ENCODE data around the gene PLXNA4.

The PLXNA4 gene

DNA sequence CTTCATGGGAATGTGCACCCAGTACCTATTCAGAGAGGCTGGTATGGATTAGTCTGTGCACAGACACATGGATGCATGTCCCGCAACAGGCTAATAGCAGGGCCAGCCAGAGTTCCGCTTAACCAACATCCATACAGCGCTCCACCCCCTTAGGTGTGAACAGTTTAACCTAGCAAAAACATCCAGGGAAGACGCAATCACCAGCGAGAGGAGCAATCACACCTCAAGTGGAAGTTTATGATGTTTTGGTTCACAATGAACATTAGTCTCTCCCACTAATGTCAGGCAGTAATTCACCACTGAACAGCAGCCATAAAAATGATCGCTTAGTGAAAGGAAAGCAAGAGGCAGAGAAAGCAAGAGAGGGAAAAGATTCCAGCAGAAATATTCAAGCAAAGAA lies 91.1 kb downstream of the PLXNA4 start (continued):
- TF ChIP-seq ZNF48 (tag by site-specific recombination; IDR thresholded peaks at IDR 0.05) (no peak), ZNF610 (tag by site-specific recombination; IDR thresholded peaks at IDR 0.05; ENCODE audit: borderline replicate concordance) (peak; percentile 92), ZFP3 (tag by site-specific recombination; IDR thresholded peaks at IDR 0.05; ENCODE audit: low read depth) (no peak)
- TF ChIP-seq, protein P1, sequence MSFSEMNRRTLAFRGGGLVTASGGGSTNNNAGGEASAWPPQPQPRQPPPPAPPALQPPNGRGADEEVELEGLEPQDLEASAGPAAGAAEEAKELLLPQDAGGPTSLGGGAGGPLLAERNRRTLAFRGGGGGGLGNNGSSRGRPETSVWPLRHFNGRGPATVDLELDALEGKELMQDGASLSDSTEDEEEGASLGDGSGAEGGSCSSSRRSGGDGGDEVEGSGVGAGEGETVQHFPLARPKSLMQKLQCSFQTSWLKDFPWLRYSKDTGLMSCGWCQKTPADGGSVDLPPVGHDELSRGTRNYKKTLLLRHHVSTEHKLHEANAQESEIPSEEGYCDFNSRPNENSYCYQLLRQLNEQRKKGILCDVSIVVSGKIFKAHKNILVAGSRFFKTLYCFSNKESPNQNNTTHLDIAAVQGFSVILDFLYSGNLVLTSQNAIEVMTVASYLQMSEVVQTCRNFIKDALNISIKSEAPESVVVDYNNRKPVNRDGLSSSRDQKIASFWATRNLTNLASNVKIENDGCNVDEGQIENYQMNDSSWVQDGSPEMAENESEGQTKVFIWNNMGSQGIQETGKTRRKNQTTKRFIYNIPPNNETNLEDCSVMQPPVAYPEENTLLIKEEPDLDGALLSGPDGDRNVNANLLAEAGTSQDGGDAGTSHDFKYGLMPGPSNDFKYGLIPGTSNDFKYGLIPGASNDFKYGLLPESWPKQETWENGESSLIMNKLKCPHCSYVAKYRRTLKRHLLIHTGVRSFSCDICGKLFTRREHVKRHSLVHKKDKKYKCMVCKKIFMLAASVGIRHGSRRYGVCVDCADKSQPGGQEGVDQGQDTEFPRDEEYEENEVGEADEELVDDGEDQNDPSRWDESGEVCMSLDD (tag by site-specific recombination; IDR thresholded peaks at IDR 0.05): no peak

DNA sequence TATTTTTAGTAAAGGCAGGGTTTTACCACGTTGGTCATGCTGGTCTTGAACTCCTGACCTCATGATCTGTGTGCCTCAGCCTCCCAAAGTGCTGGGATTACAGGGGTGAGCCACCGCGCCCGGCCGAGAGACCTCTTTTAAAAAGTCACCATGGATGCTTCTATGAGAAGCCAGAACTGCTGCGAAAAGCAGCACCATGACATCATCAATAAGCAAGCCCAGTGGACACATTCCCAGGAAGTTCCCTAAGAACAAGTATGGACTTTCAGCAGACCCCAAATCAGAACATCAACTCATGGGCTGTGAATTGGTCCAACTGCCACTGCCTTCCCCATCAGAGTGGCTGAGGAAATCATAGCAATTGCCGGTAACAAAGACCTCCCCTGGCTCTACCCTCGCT lies 93.4 kb downstream of the PLXNA4 start:
- CTCF ChIA-PET: no interaction called here
- POLR2A ChIA-PET: no interaction called here
- no peak overlapping the region for H3K27ac ChIP-seq (ENCODE audit: extremely low read depth, low read depth, low read length)
- H3K36me3 ChIP-seq (ENCODE audit: control insufficient read depth in 2 of 2, insufficient read depth in 1 of 2, low read length in 2 of 2): no peaks in the 10 kb centered on the region
- peaks cover 20% of the 10 kb centered on the region for H3K4me1 ChIP-seq (ENCODE audit: control insufficient read depth, insufficient read depth, low read length)
- TF ChIP-seq, protein P2, sequence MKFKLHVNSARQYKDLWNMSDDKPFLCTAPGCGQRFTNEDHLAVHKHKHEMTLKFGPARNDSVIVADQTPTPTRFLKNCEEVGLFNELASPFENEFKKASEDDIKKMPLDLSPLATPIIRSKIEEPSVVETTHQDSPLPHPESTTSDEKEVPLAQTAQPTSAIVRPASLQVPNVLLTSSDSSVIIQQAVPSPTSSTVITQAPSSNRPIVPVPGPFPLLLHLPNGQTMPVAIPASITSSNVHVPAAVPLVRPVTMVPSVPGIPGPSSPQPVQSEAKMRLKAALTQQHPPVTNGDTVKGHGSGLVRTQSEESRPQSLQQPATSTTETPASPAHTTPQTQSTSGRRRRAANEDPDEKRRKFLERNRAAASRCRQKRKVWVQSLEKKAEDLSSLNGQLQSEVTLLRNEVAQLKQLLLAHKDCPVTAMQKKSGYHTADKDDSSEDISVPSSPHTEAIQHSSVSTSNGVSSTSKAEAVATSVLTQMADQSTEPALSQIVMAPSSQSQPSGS (tag by site-specific recombination; IDR thresholded peaks at IDR 0.05; ENCODE audit: low read depth): peak; percentile 79
- TF ChIP-seq ZFP37 (tag by site-specific recombination; IDR thresholded peaks at IDR 0.05) (no peak), REPIN1 (tag by site-specific recombination; IDR thresholded peaks at IDR 0.05; ENCODE audit: low read depth) (no peak)
- no peaks in the 10 kb centered on the region for H3K9me3 ChIP-seq (ENCODE audit: control insufficient read depth, insufficient read depth, low read depth, low read length)
- no peak overlapping the region for H3K4me3 ChIP-seq (ENCODE audit: low read depth, low read length)

DNA sequence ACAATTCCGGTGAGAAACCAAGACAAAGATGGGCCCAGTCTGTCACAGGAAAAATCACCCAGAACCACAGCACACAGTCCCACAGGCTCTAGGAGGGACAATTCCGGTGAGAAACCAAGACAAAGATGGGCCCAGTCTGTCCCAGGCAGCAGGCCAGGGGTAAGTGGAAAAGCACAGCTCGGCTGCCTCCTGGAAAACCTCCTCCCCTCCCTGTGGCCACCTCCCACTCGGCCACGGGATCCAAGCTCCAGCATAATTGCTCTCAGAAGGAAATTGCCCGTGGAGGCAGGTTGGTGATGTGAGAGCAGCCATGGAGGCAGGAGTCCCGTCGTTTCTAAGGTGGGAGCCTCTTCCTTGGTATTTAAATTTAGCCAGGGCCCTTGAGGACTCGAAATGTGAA lies 95.7 kb downstream of the PLXNA4 start:
- no peaks in the 10 kb centered on the region for H3K9me3 ChIP-seq (ENCODE audit: control insufficient read depth, insufficient read depth, low read depth, low read length)
- H3K27ac ChIP-seq (ENCODE audit: extremely low read depth, low read depth, low read length): no peak overlapping the region
- CTCF ChIA-PET: interaction anchor here (1.1 kb wide), 1 partner anchor 78 kb away, joined by 3 read pairs; no protein-coding TSS in a partner anchor
- POLR2A ChIA-PET: no interaction called here
- peaks cover 11% of the 10 kb centered on the region for H3K4me1 ChIP-seq (ENCODE audit: control insufficient read depth, insufficient read depth, low read length)
- no peak overlapping the region for H3K4me3 ChIP-seq (ENCODE audit: low read depth, low read length)
- 0 out of 2 replicates have a peak, but pooled peaks have one; percentile 24 for TF ChIP-seq ZFHX2 (tag by site-specific recombination; conservative IDR thresholded peaks at IDR 0.05)
- no peak for TF ChIP-seq ZBTB1 (tag by site-specific recombination; IDR thresholded peaks at IDR 0.05)
- TF ChIP-seq MEIS1 (CRISPR knock-in tag; IDR thresholded peaks at IDR 0.05; ENCODE audit: borderline replicate concordance): no peak
- TF ChIP-seq, protein P3, sequence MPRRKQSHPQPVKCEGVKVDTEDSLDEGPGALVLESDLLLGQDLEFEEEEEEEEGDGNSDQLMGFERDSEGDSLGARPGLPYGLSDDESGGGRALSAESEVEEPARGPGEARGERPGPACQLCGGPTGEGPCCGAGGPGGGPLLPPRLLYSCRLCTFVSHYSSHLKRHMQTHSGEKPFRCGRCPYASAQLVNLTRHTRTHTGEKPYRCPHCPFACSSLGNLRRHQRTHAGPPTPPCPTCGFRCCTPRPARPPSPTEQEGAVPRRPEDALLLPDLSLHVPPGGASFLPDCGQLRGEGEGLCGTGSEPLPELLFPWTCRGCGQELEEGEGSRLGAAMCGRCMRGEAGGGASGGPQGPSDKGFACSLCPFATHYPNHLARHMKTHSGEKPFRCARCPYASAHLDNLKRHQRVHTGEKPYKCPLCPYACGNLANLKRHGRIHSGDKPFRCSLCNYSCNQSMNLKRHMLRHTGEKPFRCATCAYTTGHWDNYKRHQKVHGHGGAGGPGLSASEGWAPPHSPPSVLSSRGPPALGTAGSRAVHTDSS (tag by site-specific recombination; IDR thresholded peaks at IDR 0.05): no peak
- no peak for TF ChIP-seq ZFP41 (tag by site-specific recombination; IDR thresholded peaks at IDR 0.05; ENCODE audit: borderline replicate concordance)
- no peaks in the 10 kb centered on the region for H3K36me3 ChIP-seq (ENCODE audit: control insufficient read depth in 2 of 2, insufficient read depth in 1 of 2, low read length in 2 of 2)

DNA sequence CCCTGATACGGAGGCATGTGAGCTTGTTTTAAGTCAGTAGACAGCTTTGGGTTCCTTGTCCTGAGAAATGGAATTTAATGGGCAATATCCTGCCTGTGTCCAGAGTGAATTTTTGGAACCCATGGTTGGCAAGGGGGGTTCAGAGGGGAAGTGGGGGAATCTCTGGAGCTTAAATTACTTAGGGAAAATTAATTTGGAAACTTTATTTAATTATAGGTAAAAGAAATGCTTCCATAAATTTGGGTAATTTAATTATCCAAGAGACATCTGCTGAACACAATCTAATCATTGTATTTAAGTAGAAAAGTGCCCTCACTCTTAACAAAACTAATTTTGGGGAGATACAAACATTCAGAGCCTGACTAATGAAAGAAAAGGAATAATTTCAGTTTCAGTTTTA lies 99.7 kb downstream of the PLXNA4 start:
- H3K9me3 ChIP-seq (ENCODE audit: control insufficient read depth, insufficient read depth, low read depth, low read length): no peaks in the 10 kb centered on the region
- POLR2A ChIA-PET: no interaction called here
- H3K4me3 ChIP-seq (ENCODE audit: low read depth, low read length): no peak overlapping the region
- no peaks in the 10 kb centered on the region for H3K36me3 ChIP-seq (ENCODE audit: control insufficient read depth in 2 of 2, insufficient read depth in 1 of 2, low read length in 2 of 2)
- CTCF ChIA-PET: interaction anchor here (0.6 to 2.6 kb wide), 2 partner anchors 33 to 104 kb away, joined by 4 to 8 read pairs; no protein-coding TSS in a partner anchor
- no peak overlapping the region for H3K27ac ChIP-seq (ENCODE audit: extremely low read depth, low read depth, low read length)
- peaks cover 37% of the 10 kb centered on the region for H3K4me1 ChIP-seq (ENCODE audit: control insufficient read depth, insufficient read depth, low read length)
- TF ChIP-seq ZNF394 (tag by site-specific recombination; IDR thresholded peaks at IDR 0.05; ENCODE audit: borderline replicate concordance) (no peak), ZNF274 (IDR thresholded peaks at IDR 0.05; ENCODE audit: low read length) (no peak), ZNF274 (tag by site-specific recombination; IDR thresholded peaks at IDR 0.05; ENCODE audit: borderline replicate concordance) (no peak), GLIS1 (tag by site-specific recombination; IDR thresholded peaks at IDR 0.05) (no peak), ZNF423 (tag by site-specific recombination; IDR thresholded peaks at IDR 0.05) (no peak), ZNF677 (tag by site-specific recombination; IDR thresholded peaks at IDR 0.05) (no peak)
- TF ChIP-seq, protein P4, sequence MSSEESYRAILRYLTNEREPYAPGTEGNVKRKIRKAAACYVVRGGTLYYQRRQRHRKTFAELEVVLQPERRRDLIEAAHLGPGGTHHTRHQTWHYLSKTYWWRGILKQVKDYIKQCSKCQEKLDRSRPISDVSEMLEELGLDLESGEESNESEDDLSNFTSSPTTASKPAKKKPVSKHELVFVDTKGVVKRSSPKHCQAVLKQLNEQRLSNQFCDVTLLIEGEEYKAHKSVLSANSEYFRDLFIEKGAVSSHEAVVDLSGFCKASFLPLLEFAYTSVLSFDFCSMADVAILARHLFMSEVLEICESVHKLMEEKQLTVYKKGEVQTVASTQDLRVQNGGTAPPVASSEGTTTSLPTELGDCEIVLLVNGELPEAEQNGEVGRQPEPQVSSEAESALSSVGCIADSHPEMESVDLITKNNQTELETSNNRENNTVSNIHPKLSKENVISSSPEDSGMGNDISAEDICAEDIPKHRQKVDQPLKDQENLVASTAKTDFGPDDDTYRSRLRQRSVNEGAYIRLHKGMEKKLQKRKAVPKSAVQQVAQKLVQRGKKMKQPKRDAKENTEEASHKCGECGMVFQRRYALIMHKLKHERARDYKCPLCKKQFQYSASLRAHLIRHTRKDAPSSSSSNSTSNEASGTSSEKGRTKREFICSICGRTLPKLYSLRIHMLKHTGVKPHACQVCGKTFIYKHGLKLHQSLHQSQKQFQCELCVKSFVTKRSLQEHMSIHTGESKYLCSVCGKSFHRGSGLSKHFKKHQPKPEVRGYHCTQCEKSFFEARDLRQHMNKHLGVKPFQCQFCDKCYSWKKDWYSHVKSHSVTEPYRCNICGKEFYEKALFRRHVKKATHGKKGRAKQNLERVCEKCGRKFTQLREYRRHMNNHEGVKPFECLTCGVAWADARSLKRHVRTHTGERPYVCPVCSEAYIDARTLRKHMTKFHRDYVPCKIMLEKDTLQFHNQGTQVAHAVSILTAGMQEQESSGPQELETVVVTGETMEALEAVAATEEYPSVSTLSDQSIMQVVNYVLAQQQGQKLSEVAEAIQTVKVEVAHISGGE (tag by site-specific recombination; conservative IDR thresholded peaks at IDR 0.05; ENCODE audit: low read depth): no peak
- TF ChIP-seq, protein P5, sequence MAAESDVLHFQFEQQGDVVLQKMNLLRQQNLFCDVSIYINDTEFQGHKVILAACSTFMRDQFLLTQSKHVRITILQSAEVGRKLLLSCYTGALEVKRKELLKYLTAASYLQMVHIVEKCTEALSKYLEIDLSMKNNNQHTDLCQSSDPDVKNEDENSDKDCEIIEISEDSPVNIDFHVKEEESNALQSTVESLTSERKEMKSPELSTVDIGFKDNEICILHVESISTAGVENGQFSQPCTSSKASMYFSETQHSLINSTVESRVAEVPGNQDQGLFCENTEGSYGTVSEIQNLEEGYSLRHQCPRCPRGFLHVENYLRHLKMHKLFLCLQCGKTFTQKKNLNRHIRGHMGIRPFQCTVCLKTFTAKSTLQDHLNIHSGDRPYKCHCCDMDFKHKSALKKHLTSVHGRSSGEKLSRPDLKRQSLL (tag by site-specific recombination; IDR thresholded peaks at IDR 0.05): no peak

Measured in HEK293 (cell line).